Activated CD4-positive, alpha-beta T cell treated with anti-CD3 and anti-CD28 coated beads, Interleukin-2, Interleukin-4, amounts not matched to agents 100 ng/mL and 50 ng/mL, durations not matched to agents 16 hours and 8 hours (primary cell): ENCODE data around the gene SLC49A4.

ENCODE experiments used
- DNase-seq: peaks from one replicate; pipeline ENCODE4 v3.0.0-alpha.2; 2020; ENCODE audit warnings: low spot score

SLC49A4 gene

DNA sequence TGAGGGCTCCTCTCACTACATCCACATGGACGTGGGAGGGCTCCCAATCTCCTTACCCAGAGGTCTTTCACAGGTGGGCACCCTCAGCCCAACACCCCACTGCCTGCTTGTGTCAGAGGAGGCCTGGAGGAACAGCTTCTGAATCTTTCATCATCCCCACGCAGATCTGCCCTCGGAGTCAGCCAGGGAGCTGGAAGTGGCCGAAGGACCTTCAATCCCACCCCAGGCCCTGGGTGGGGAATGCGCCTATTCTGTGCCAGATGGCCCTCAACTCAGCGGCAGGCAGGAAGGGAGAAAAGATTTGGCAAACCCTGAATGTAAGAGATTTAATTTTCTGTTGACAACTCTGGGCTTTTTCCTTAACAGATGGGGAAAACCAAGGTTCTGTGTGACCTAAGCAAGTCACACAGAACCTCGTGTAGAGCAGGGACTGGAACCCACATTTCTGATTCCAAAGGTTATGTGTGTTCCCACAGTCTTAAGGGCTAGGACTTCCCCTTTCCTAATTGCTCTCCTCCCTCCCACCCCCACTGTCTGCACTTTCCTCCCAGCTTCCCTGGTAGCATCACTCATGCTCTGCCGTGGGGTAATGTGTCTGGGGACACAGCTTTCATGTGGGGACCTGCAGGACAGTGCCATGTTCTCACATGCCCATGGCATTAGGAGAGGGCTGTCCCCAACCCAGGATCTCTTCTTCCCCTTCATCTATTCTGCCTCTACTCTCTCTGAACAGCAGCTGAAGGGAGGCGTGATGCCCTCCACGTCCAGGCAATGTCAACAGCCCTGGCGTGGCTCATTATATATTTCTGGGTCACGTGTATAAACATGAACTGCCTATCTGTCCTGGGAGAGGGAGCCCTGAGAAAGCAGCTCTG lies 134.6 kb downstream of the SLC49A4 start:
- no peak for DNase-seq

DNA sequence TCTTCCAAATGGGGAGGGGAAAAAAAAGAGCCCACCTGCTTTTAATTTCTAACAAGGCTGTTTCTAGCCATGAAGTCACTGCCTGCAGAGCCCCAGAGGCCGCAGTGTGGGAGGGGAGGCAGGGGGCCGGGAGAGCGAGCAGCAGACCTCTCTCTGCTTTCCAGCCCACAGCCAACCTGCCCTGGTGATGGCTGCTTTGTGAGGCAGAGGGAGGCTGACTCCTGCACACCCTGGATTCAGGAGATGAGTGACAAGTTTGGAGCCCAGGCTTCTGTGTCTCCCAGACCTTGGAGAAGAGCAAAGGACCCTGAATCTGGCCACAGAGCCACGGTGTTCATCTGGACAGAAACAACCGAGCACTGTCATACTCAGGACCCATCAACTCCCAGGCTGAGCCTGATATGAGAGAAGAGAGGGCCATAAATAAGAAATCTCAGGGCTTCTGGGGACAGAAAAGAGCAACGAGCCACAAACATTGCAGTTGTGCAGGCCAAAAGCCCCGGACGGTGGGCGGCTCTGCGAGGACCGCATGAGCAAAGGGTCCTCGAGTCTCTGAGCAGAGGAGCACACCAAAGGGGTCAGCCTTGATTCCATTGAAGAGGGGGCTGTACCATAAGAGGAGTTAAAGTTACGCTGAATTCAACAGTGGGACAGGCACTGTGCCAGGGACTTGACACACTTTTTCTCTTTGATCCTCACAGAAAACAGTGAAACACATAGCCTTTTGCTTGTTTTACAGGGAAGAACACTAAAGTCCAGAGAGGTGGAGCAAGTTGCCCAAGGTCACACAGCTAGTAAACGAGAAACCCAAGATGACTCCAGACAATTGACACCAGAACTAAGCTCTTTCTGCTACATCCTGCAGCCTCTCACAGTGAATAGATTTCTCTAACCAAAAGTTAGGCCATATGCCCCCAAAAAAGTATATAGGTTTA lies 135.5 kb downstream of the SLC49A4 start:
- DNase-seq = no peak
